K562 (cell line): Measurements from ENCODE around the gene LYRM1. TPM values are rescaled to one million over a fixed set of nuclear protein-coding genes. Genes with fewer than 3 reads are reported as not detected.

ENCODE experiments used
- ETV6 ChIP-seq, 3 experiments: fragments of 150-350 bp in 1 of 3; sonication (generic) in 1 of 3; formaldehyde crosslinking in 1 of 3; IDR thresholded peaks; 2 replicates each; pipeline versions ENCODE4 v1.6.1 to v1.8.0; 2014 to 2022; ENCODE audit warnings: borderline replicate concordance in 2 of 3, low read depth in 2 of 3, antibody characterized with exemption in 1 of 3, low read length in 1 of 3, mild to moderate bottlenecking in 1 of 3, missing genetic modification reagents in 1 of 3
- FOXM1 ChIP-seq, 2 experiments: fragments of 450-650 bp in 1 of 2; sonication (generic) in 1 of 2; formaldehyde crosslinking in 1 of 2; IDR thresholded peaks; 2 replicates each; pipeline versions ENCODE4 v1.6.1 to v1.9.0; 2017 to 2022; ENCODE audit warnings: low read depth in 2 of 2, mild to moderate bottlenecking in 2 of 2, missing genetic modification reagents in 1 of 2, moderate library complexity in 1 of 2
- GATAD2B ChIP-seq: fragments of 450-650 bp; IDR thresholded peaks from 2 replicates; pipeline ENCODE4 v1.6.1; 2017; ENCODE audit warnings: mild to moderate bottlenecking, borderline replicate concordance
- HIVEP1 ChIP-seq: fragments of 250-450 bp; sonication (Bioruptor Pico); IDR thresholded peaks from 2 replicates; pipeline ENCODE4 v1.4.0; 2020; ENCODE audit warnings: mild to moderate bottlenecking
- HNRNPLL ChIP-seq: fragments of 200-400 bp; formaldehyde crosslinking; IDR thresholded peaks from 2 replicates; pipeline ENCODE4 v1.6.1; 2017; ENCODE audit warnings: low read length, low read depth, mild to moderate bottlenecking; ENCODE audit not compliant: poor library complexity, severe bottlenecking
- PHF21A ChIP-seq: fragments of 450-650 bp; IDR thresholded peaks from 2 replicates; pipeline ENCODE4 v1.6.1; 2017; ENCODE audit warnings: low read depth, borderline replicate concordance
- STAG1 ChIP-seq: sonication (generic); formaldehyde crosslinking; IDR thresholded peaks from 2 replicates; pipeline ENCODE4 v1.5.0; 2020; ENCODE audit warnings: missing genetic modification reagents, borderline replicate concordance
- TAF1 ChIP-seq: IDR thresholded peaks from 2 replicates; pipeline ENCODE4 v1.6.1; 2011; ENCODE audit warnings: mild to moderate bottlenecking, low read length, moderate library complexity; ENCODE audit not compliant: insufficient read depth, control insufficient read depth, severe bottlenecking; ENCODE audit errors: extremely low read depth
- TAF15 ChIP-seq: fragments of 200-400 bp; formaldehyde crosslinking; IDR thresholded peaks from 2 replicates; pipeline ENCODE4 v1.6.1; 2017; ENCODE audit warnings: mild to moderate bottlenecking, low read depth, low read length, moderate library complexity
- U2AF1 ChIP-seq: fragments of 200-400 bp; formaldehyde crosslinking; optimal IDR thresholded peaks from 2 replicates; pipeline ENCODE3; 2017; ENCODE audit warnings: mild to moderate bottlenecking, low read depth, low read length, moderate library complexity
- ZNF77 ChIP-seq: fragments of 250-450 bp; sonication (Bioruptor Pico); IDR thresholded peaks from 2 replicates; pipeline ENCODE4 v1.5.0; 2020
- ZSCAN29 ChIP-seq: fragments of 450-650 bp; IDR thresholded peaks from 2 replicates; pipeline ENCODE4 v1.6.1; 2017
- ZZZ3 ChIP-seq: fragments of 450-650 bp; IDR thresholded peaks from 2 replicates; pipeline ENCODE4 v1.6.1; 2016; ENCODE audit warnings: antibody characterized with exemption, mild to moderate bottlenecking, moderate library complexity
- polyA plus RNA-seq, 8 experiments: library from polyadenylated mRNA; depleted of rRNA in 4 of 8; stranded (reverse) in 5 of 8; unstranded in 3 of 8; fragments of >200 nt; fragmentation: Nextera tagmentation in 2 of 8; fragmentation: Illumina TruSeq in 1 of 8; extraction: Ambion mirVana in 2 of 8; extraction: Trizol in 1 of 8; gene quantifications; 2 replicates each; pipeline versions ENCODE4 v1.2.1 to v1.2.3, GENCODE V29; 2011 to 2014; ENCODE audit warnings: inconsistent platforms in 1 of 8, missing spikeins in 1 of 8
- total RNA-seq, 7 experiments: library from RNA; depleted of rRNA in 6 of 7; stranded (reverse); fragments of >200 nt in 6 of 7; fragmentation: Illumina TruSeq in 2 of 7; extraction: Trizol in 2 of 7; gene quantifications; 2 replicates each; pipeline versions ENCODE4 v1.2.1 to v1.2.3, GENCODE V29; 2011 to 2021; ENCODE audit warnings: low replicate concordance in 1 of 7
- TF ChIP-seq, protein P1 (sequence below): fragments of 150-350 bp; IDR thresholded peaks from 2 replicates; pipeline ENCODE4 v1.6.1; 2014; ENCODE audit warnings: low read depth, mild to moderate bottlenecking, low read length, borderline replicate concordance
- TF ChIP-seq, protein P2 (sequence below): fragments of 450-650 bp; formaldehyde crosslinking; IDR thresholded peaks from 2 replicates; pipeline ENCODE4 v1.4.0; 2022; ENCODE audit warnings: missing genetic modification characterization
- TF ChIP-seq, protein P3 (sequence below): fragments of 250-450 bp; sonication (Bioruptor Pico); IDR thresholded peaks from 2 replicates; pipeline ENCODE4 v1.6.1; 2021; ENCODE audit warnings: mild to moderate bottlenecking
- TF ChIP-seq, protein P4 (sequence below), 2 experiments: fragments of 200-800 bp in 1 of 2; sonication (Bioruptor generic) in 1 of 2; sonication (generic) in 1 of 2; formaldehyde crosslinking in 1 of 2; IDR thresholded peaks in 1 of 2; conservative IDR thresholded peaks in 1 of 2; 2 replicates each; pipeline versions ENCODE4 v1.5.0 to v1.6.1; 2016 to 2020; ENCODE audit warnings: missing compliant biosample characterization in 1 of 2, missing genetic modification characterization in 1 of 2, missing genetic modification reagents in 1 of 2

Gene LYRM1
- total and polyA plus RNA-seq, 9 of the 15 experiments (the other 6 are each of a cell fraction or from before 2014, with no cell fraction given): 17.5 to 44.1 (median 32.7) TPM

DNA sequence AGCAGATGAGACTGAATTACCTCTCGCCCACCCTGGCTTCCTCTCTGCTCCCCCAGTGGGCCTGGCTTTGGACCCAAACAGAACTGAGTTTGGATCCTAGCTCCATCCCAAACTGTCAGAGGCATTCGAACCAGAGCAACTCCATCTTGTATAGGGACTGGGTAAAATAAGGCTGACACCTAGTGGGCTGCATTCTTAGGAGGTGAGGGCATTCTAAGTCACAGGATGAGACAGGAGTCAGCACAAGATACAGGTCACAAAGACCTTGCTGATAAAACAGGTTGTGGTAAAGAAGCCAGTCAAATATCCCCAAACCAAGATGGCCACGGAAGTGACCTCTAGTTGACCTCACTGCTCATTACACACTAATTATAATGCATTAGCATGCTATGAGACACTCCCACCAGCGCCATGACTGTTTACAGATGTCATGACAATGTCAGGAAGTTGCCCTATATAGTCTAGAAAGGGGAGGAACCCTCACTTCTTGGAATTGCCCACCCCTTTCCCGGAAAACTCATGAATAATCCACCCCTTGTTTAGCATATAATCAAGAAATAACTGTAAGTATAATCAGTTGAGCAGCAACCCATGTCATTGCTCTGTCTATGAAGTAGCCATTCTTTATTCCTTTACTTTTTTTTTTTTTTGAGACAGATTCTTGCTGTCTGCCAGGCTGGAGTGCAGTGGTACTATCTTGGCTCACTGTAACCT lies 44.4 kb downstream of the LYRM1 start (continued):
- TF ChIP-seq, protein P1, sequence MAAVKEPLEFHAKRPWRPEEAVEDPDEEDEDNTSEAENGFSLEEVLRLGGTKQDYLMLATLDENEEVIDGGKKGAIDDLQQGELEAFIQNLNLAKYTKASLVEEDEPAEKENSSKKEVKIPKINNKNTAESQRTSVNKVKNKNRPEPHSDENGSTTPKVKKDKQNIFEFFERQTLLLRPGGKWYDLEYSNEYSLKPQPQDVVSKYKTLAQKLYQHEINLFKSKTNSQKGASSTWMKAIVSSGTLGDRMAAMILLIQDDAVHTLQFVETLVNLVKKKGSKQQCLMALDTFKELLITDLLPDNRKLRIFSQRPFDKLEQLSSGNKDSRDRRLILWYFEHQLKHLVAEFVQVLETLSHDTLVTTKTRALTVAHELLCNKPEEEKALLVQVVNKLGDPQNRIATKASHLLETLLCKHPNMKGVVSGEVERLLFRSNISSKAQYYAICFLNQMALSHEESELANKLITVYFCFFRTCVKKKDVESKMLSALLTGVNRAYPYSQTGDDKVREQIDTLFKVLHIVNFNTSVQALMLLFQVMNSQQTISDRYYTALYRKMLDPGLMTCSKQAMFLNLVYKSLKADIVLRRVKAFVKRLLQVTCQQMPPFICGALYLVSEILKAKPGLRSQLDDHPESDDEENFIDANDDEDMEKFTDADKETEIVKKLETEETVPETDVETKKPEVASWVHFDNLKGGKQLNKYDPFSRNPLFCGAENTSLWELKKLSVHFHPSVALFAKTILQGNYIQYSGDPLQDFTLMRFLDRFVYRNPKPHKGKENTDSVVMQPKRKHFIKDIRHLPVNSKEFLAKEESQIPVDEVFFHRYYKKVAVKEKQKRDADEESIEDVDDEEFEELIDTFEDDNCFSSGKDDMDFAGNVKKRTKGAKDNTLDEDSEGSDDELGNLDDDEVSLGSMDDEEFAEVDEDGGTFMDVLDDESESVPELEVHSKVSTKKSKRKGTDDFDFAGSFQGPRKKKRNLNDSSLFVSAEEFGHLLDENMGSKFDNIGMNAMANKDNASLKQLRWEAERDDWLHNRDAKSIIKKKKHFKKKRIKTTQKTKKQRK: no peak
- peak; percentile 100 for TF ChIP-seq HIVEP1 (CRISPR knock-in tag)
- TF ChIP-seq U2AF1: no peak
- no peak for TF ChIP-seq TAF1
- TF ChIP-seq ZZZ3: no peak
- TF ChIP-seq ZSCAN29: no peak
- no peak for TF ChIP-seq ETV6 (IDR thresholded peaks at IDR 0.05; ENCODE audit: borderline replicate concordance in 1 of 2, low read depth in 2 of 2, low read length in 1 of 2)
- TF ChIP-seq ETV6 (CRISPR knock-in tag; IDR thresholded peaks at IDR 0.05; ENCODE audit: borderline replicate concordance): no peak
- TF ChIP-seq PHF21A: no peak
- TF ChIP-seq, protein P2, sequence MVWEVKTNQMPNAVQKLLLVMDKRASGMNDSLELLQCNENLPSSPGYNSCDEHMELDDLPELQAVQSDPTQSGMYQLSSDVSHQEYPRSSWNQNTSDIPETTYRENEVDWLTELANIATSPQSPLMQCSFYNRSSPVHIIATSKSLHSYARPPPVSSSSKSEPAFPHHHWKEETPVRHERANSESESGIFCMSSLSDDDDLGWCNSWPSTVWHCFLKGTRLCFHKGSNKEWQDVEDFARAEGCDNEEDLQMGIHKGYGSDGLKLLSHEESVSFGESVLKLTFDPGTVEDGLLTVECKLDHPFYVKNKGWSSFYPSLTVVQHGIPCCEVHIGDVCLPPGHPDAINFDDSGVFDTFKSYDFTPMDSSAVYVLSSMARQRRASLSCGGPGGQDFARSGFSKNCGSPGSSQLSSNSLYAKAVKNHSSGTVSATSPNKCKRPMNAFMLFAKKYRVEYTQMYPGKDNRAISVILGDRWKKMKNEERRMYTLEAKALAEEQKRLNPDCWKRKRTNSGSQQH (CRISPR knock-in tag): peak; percentile 100
- no peak for TF ChIP-seq STAG1 (CRISPR knock-in tag)
- no peak for TF ChIP-seq TAF15
- no peak for TF ChIP-seq FOXM1 (IDR thresholded peaks at IDR 0.05; ENCODE audit: low read depth)
- no peak for TF ChIP-seq FOXM1 (CRISPR knock-in tag; IDR thresholded peaks at IDR 0.05; ENCODE audit: low read depth)
- peak; percentile 97 for TF ChIP-seq ZNF77
- no peak for TF ChIP-seq HNRNPLL
- TF ChIP-seq, protein P3, sequence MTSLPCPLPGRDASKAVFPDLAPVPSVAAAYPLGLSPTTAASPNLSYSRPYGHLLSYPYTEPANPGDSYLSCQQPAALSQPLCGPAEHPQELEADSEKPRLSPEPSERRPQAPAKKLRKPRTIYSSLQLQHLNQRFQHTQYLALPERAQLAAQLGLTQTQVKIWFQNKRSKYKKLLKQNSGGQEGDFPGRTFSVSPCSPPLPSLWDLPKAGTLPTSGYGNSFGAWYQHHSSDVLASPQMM: peak; percentile 83; the same call in 1 of the 2 replicates
- TF ChIP-seq GATAD2B: no peak
- TF ChIP-seq, protein P4, sequence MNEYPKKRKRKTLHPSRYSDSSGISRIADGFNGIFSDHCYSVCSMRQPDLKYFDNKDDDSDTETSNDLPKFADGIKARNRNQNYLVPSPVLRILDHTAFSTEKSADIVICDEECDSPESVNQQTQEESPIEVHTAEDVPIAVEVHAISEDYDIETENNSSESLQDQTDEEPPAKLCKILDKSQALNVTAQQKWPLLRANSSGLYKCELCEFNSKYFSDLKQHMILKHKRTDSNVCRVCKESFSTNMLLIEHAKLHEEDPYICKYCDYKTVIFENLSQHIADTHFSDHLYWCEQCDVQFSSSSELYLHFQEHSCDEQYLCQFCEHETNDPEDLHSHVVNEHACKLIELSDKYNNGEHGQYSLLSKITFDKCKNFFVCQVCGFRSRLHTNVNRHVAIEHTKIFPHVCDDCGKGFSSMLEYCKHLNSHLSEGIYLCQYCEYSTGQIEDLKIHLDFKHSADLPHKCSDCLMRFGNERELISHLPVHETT (CRISPR knock-in tag; conservative IDR thresholded peaks at IDR 0.05 in 1 of 2, IDR thresholded peaks at IDR 0.05 in 1 of 2): peak in 1 of 2 experiments; percentile 100; a peak in 2 of 4 replicates
